ENCODE measurements around the gene RXRG. TPM values are rescaled to one million over a fixed set of nuclear protein-coding genes. Genes with fewer than 3 reads are reported as not detected.

RXRG gene
- total RNA-seq, 1 donor from 2014 or later: 9.1 TPM

GRCh38 chr1:165456861-165457260 lies 11.9 kb upstream of the RXRG start:
- Histone ChIP-seq H3K9me3 (no peaks in the 10 kb centered on the region), H3K36me3 (no peaks in the 10 kb centered on the region), H3K27me3 (peaks cover 4% of the 10 kb centered on the region), H3K4me1 (no peaks in the 10 kb centered on the region), H3K4me3 (no peak overlapping the region), H3K27ac (no peak overlapping the region)
- no peak for TF ChIP-seq CTCF (IDR thresholded peaks at IDR 0.05)
- intact Hi-C loops (cut with DNase I): no loop called here
- ATAC-seq (no peak), DNase-seq (no peak)

GRCh38 chr1:165456114-165456513 lies 11.2 kb upstream of the RXRG start:
- H3K9me3 ChIP-seq: no peaks in the 10 kb centered on the region
- no peak for TF ChIP-seq CTCF (IDR thresholded peaks at IDR 0.05)
- no peaks in the 10 kb centered on the region for H3K4me1 ChIP-seq
- intact Hi-C loops (cut with DNase I): no loop called here
- H3K27me3 ChIP-seq: peaks cover 4% of the 10 kb centered on the region
- no peaks in the 10 kb centered on the region for H3K36me3 ChIP-seq
- DNase-seq: no peak
- no peak overlapping the region for H3K4me3 ChIP-seq
- H3K27ac ChIP-seq: no peak overlapping the region
- peak; percentile 39 for ATAC-seq

GRCh38 chr1:165455111-165455510 lies 10.2 kb upstream of the RXRG start:
- DNase-seq (no peak), ATAC-seq (no peak)
- Histone ChIP-seq H3K36me3 (no peaks in the 10 kb centered on the region), H3K9me3 (no peaks in the 10 kb centered on the region), H3K4me1 (no peaks in the 10 kb centered on the region), H3K27me3 (peaks cover 4% of the 10 kb centered on the region), H3K4me3 (no peak overlapping the region), H3K27ac (no peak overlapping the region)
- intact Hi-C loops (cut with DNase I): no loop called here
- no peak for TF ChIP-seq CTCF (IDR thresholded peaks at IDR 0.05)

GRCh38 chr1:165454091-165454610 lies 9.2 kb upstream of the RXRG start:
- peaks cover 4% of the 10 kb centered on the region for H3K27me3 ChIP-seq
- H3K4me1 ChIP-seq: no peaks in the 10 kb centered on the region
- H3K4me3 ChIP-seq: no peak overlapping the region
- no peaks in the 10 kb centered on the region for H3K9me3 ChIP-seq
- TF ChIP-seq CTCF (IDR thresholded peaks at IDR 0.05): no peak
- H3K27ac ChIP-seq: no peak overlapping the region
- intact Hi-C loops (cut with DNase I): no loop called here
- DNase-seq (no peak), ATAC-seq (no peak)
- H3K36me3 ChIP-seq: no peaks in the 10 kb centered on the region

- DNase-seq (no peak), ATAC-seq (no peak)
- no peak for TF ChIP-seq CTCF (IDR thresholded peaks at IDR 0.05)
- H3K36me3 ChIP-seq: no peaks in the 10 kb centered on the region
- peaks cover 4% of the 10 kb centered on the region for H3K27me3 ChIP-seq
- no peaks in the 10 kb centered on the region for H3K4me1 ChIP-seq
- no peak overlapping the region for H3K27ac ChIP-seq
- intact Hi-C loops (cut with DNase I): no loop called here
- H3K9me3 ChIP-seq: no peaks in the 10 kb centered on the region
- no peak overlapping the region for H3K4me3 ChIP-seq
Measured at GRCh38 chr1:165452336-165453130, 7.6 kb upstream of the RXRG start.

Measured in upper lobe of right lung (tissue), 1 donor.